B cell (primary cell): ENCODE measurements around the gene DUS4L. TPM values are rescaled to one million over a fixed set of nuclear protein-coding genes. Genes with fewer than 3 reads are reported as not detected.
"Not testable (repeated sequence)": the region's sequence is repeated elsewhere in the genome, so short reads cannot be mapped to it uniquely, and the experiment has no call there.

ENCODE experiments used
- ATAC-seq: fragments of 200-7000 bp; cut with Tn5 transposase; one replicate; pipeline ENCODE4 v1.10.0; 2021; ENCODE audit warnings: low read depth, mild to moderate bottlenecking, moderate number of reproducible peaks, moderate library complexity
- CTCF ChIA-PET: fragments of 350-600 bp; sonication (Branson Sonifier 250); formaldehyde crosslinking; loops from one replicate; lab custom pipeline; 2021; ENCODE audit warnings: antibody characterized with exemption, inconsistent platforms; lab: Charles Lee
- POLR2A ChIA-PET: fragments of 350-600 bp; sonication (Branson Sonifier 250); formaldehyde crosslinking; loops from one replicate; lab custom pipeline; 2021; ENCODE audit warnings: antibody characterized with exemption; lab: Charles Lee
- DNase-seq: peaks from one replicate; pipeline ENCODE4 v3.0.0; 2013
- H2AFZ ChIP-seq: 2 replicates; pipeline ENCODE4 v1.6.1; 2012; ENCODE audit warnings: mild to moderate bottlenecking, low read depth, low read length; ENCODE audit not compliant: insufficient read depth, poor library complexity, severe bottlenecking
- H3K27ac ChIP-seq, 2 donors: 1 replicate in 1 of 2; 2 replicates in 1 of 2; pipeline ENCODE4 v1.5.1; 2012 to 2013; ENCODE audit warnings: low read length in 2 of 2, mild to moderate bottlenecking in 2 of 2, moderate library complexity in 1 of 2
- H3K27me3 ChIP-seq, 4 experiments: fragments of 200-600 bp in 1 of 4; sonication (generic) in 1 of 4; replicated peaks in 1 of 4; 1 replicate in 2 of 4; 2 replicates in 2 of 4; pipeline versions ENCODE4 v1.6.1 to v1.7.0; 2013 to 2016; ENCODE audit warnings: low read length in 3 of 4, mild to moderate bottlenecking in 2 of 4, mixed read lengths in 1 of 4, moderate library complexity in 1 of 4; ENCODE audit not compliant: insufficient read depth in 4 of 4, control insufficient read depth in 3 of 4; ENCODE audit errors: control extremely low read depth in 1 of 4
- H3K36me3 ChIP-seq, 2 experiments: replicated peaks in 1 of 2; 1 replicate in 1 of 2; 2 replicates in 1 of 2; pipeline versions ENCODE4 v1.6.1 to v1.7.1; 2013; ENCODE audit warnings: low read length in 1 of 2; ENCODE audit not compliant: insufficient read depth in 2 of 2, control insufficient read depth in 1 of 2; ENCODE audit errors: control extremely low read depth in 1 of 2, extremely low read depth in 1 of 2
- H3K4me1 ChIP-seq, 2 donors: fragments of 200-600 bp in 1 of 2; sonication (generic) in 1 of 2; 1 replicate in 1 of 2; 2 replicates in 1 of 2; pipeline versions ENCODE4 v1.5.1 to v1.6.1; 2013 to 2017; ENCODE audit warnings: low read length in 2 of 2; ENCODE audit not compliant: control insufficient read depth in 2 of 2, insufficient read depth in 2 of 2
- H3K4me2 ChIP-seq: replicated peaks from 2 replicates; pipeline ENCODE3; 2012; ENCODE audit warnings: mild to moderate bottlenecking, low read depth, low read length; ENCODE audit not compliant: poor library complexity, severe bottlenecking
- H3K4me3 ChIP-seq, 5 experiments: fragments of 200-600 bp in 1 of 5; sonication (generic) in 1 of 5; 1 replicate in 3 of 5; 2 replicates in 2 of 5; pipeline versions ENCODE4 v1.5.1 to v1.7.0; 2011 to 2016; ENCODE audit warnings: low read length in 4 of 5, mild to moderate bottlenecking in 4 of 5, low read depth in 2 of 5, control low read depth in 1 of 5, moderate library complexity in 1 of 5; ENCODE audit not compliant: insufficient read depth in 1 of 5; ENCODE audit errors: control extremely low read depth in 1 of 5, extremely low read depth in 1 of 5
- H3K79me2 ChIP-seq: fragments of 200-600 bp; sonication (generic); one replicate; pipeline ENCODE4 v1.6.0; 2016; ENCODE audit warnings: low read length; ENCODE audit not compliant: control insufficient read depth, insufficient read depth
- H3K9ac ChIP-seq: fragments of 200-600 bp; sonication (generic); 2 replicates; pipeline ENCODE4 v1.6.1; 2017; ENCODE audit warnings: mild to moderate bottlenecking, low read length, moderate library complexity
- H3K9me3 ChIP-seq, 3 donors: one replicate each; pipeline versions ENCODE4 v1.6.1 to v1.7.1; 2013; ENCODE audit warnings: low read length in 2 of 3; ENCODE audit not compliant: control insufficient read depth in 2 of 3, insufficient read depth in 1 of 3; ENCODE audit errors: control extremely low read depth in 1 of 3
- H4K20me1 ChIP-seq: 2 replicates; pipeline ENCODE4 v1.6.0; 2012; ENCODE audit warnings: mild to moderate bottlenecking, low read length; ENCODE audit not compliant: insufficient read depth, control insufficient read depth, poor library complexity, severe bottlenecking
- H3K27ac Mint-ChIP-seq: one replicate; pipeline ENCODE4 v1.8.0; 2021; ENCODE audit warnings: mixed read lengths
- H3K27me3 Mint-ChIP-seq: one replicate; pipeline ENCODE4 v1.8.0; 2021; ENCODE audit warnings: mixed read lengths
- H3K4me1 Mint-ChIP-seq: one replicate; pipeline ENCODE4 v1.8.0; 2021; ENCODE audit warnings: mixed read lengths
- H3K4me3 Mint-ChIP-seq: one replicate; pipeline ENCODE4 v1.8.0; 2021; ENCODE audit warnings: mixed read lengths
- H3K9me3 Mint-ChIP-seq: one replicate; pipeline ENCODE4 v1.8.0; 2022; ENCODE audit warnings: mixed read lengths; ENCODE audit not compliant: insufficient read depth
- CTCF ChIP-seq: fragments of 200-600 bp; IDR thresholded peaks from one replicate; pipeline ENCODE4 v1.8.0; 2022; ENCODE audit warnings: antibody characterized with exemption, mild to moderate bottlenecking
- EZH2 ChIP-seq: IDR thresholded peaks from 2 replicates; pipeline ENCODE4 v1.6.1; 2012; ENCODE audit warnings: borderline replicate concordance, low read depth, mild to moderate bottlenecking, moderate library complexity, low read length; ENCODE audit not compliant: insufficient read depth, poor library complexity, severe bottlenecking
- WGBS: methylation state at CpG from one replicate; pipeline ENCODE4 v1.1.5; 2013; ENCODE audit warnings: missing lambda C conversion rate; ENCODE audit not compliant: insufficient coverage; 5-methylcytosine and 5-hydroxymethylcytosine counted together
- intact Hi-C: fragments of 100-400 bp; cut with micrococcal nuclease; formaldehyde crosslinking; loops from one replicate; pipeline ENCODE4 v1.10.0; 2022
- polyA plus RNA-seq: library from polyadenylated mRNA; depleted of rRNA; stranded (reverse); fragments of >200 nt; gene quantifications from 2 replicates; pipeline ENCODE4 v1.2.3, GENCODE V29; 2012
- total RNA-seq, 2 donors: library from RNA; stranded (reverse); fragments of 120-200 nt in 1 of 2; gene quantifications; 1 replicate in 1 of 2; 2 replicates in 1 of 2; pipeline versions ENCODE4 v1.2.3 to v1.2.4, GENCODE V29; 2013 to 2022

The DUS4L gene
- total and polyA plus RNA-seq, 2 donors (not counting 1 experiment from before 2014, with no cell fraction given): 4.1 to 18.7 TPM

- Histone ChIP-seq H3K4me2 (no peak overlapping the region), H3K27me3 (no peaks in the 10 kb centered on the region), H3K36me3 (peaks cover 0 to 6% of the 10 kb centered on the region in 2 experiments), H4K20me1 (peaks cover 16% of the 10 kb centered on the region), H3K9me3 (no peaks in the 10 kb centered on the region), H3K9ac (no peak overlapping the region), H3K79me2 (peaks cover 15% of the 10 kb centered on the region), H3K4me1 (no peaks in the 10 kb centered on the region), H3K27ac (no peak overlapping the region), H2AFZ (no peak overlapping the region), H3K4me3 (no peak overlapping the region)
- H3K9me3 Mint-ChIP-seq: no peaks in the 10 kb centered on the region
- TF ChIP-seq EZH2 (no peak), CTCF (no peak)
- intact Hi-C loops: no loop called here
- no peak overlapping the region for H3K4me3 Mint-ChIP-seq
- ATAC-seq: no peak
- DNase-seq: no peak
- peaks cover 8% of the 10 kb centered on the region for H3K4me1 Mint-ChIP-seq
- no peak overlapping the region for H3K27ac Mint-ChIP-seq
- ChIA-PET CTCF (interaction anchor here (0.7 kb wide), 1 partner anchor 107 kb away, joined by 5 read pairs; no protein-coding TSS in a partner anchor), POLR2A (no interaction called here)
- no peaks in the 10 kb centered on the region for H3K27me3 Mint-ChIP-seq
These were observed 33.0 kb upstream of the DUS4L start for GRCh38 chr7:107530751-107531150.

GRCh38 chr7:107534139-107534538, 29.6 kb upstream of the DUS4L start:
- Histone ChIP-seq H3K9me3 (no peaks in the 10 kb centered on the region), H3K4me2 (no peak overlapping the region), H3K27ac (no peak overlapping the region), H4K20me1 (peaks cover 24% of the 10 kb centered on the region), H3K9ac (no peak overlapping the region), H3K4me3 (no peak overlapping the region), H3K27me3 (no peaks in the 10 kb centered on the region), H3K4me1 (no peaks in the 10 kb centered on the region), H3K36me3 (peaks cover 0 to 10% of the 10 kb centered on the region in 2 experiments), H3K79me2 (peaks cover 35% of the 10 kb centered on the region), H2AFZ (no peak overlapping the region)
- POLR2A ChIA-PET: no interaction called here
- Mint-ChIP-seq H3K9me3 (no peaks in the 10 kb centered on the region), H3K27me3 (no peaks in the 10 kb centered on the region), H3K27ac (no peak overlapping the region), H3K4me3 (no peak overlapping the region), H3K4me1 (peaks cover 13% of the 10 kb centered on the region)
- CTCF ChIA-PET: no interaction called here
- ATAC-seq (no peak), DNase-seq (no peak)
- TF ChIP-seq CTCF: no peak
- no peak for TF ChIP-seq EZH2
- intact Hi-C loops: no loop called here

- H3K9me3 ChIP-seq, H3K27ac ChIP-seq, H3K4me1 ChIP-seq, intact Hi-C loops, H2AFZ ChIP-seq, H3K27ac Mint-ChIP-seq, H3K27me3 Mint-ChIP-seq, H3K4me2 ChIP-seq, H3K27me3 ChIP-seq, POLR2A ChIA-PET, DNase-seq, H3K4me3 ChIP-seq, CTCF ChIA-PET, ATAC-seq, H3K9me3 Mint-ChIP-seq, H3K9ac ChIP-seq, H3K4me3 Mint-ChIP-seq: not testable (repeated sequence)
- peaks cover 13% of the 10 kb centered on the region for H3K4me1 Mint-ChIP-seq
- peaks cover 0 to 16% of the 10 kb centered on the region in 2 experiments for H3K36me3 ChIP-seq
- H4K20me1 ChIP-seq: peaks cover 19% of the 10 kb centered on the region
- 94% methylated on average over 3 of the region's 4 CpGs for WGBS
- H3K79me2 ChIP-seq: peaks cover 48% of the 10 kb centered on the region
These were observed 26.5 kb upstream of the DUS4L start for GRCh38 chr7:107537228-107537627.
